Activated gamma-delta T cell treated with Interleukin-2 at 50 U/mL for 16 hours (primary cell): ENCODE measurements around the gene SATB1.

Experiments
- DNase-seq: peaks from one replicate; pipeline ENCODE4 v3.0.0-alpha.2; 2020

SATB1 gene

GRCh38 chr3:18396428-18396827, 28.7 kb downstream of the SATB1 start:
- no peak for DNase-seq

GRCh38 chr3:18394384-18394995, 30.6 kb downstream of the SATB1 start:
- no peak for DNase-seq

GRCh38 chr3:18393906-18394305, 31.2 kb downstream of the SATB1 start:
- no peak for DNase-seq

- DNase-seq, result no peak
These were observed 35.0 kb downstream of the SATB1 start for GRCh38 chr3:18390024-18390660.

- DNase-seq, result peak; percentile 20
These were observed 35.9 kb downstream of the SATB1 start for GRCh38 chr3:18389108-18389733.

GRCh38 chr3:18386274-18386890, 38.8 kb downstream of the SATB1 start:
- DNase-seq, result no peak

GRCh38 chr3:18385706-18386105, 39.4 kb downstream of the SATB1 start:
- DNase-seq, result no peak

- no peak for DNase-seq
These were observed 42.3 kb downstream of the SATB1 start for GRCh38 chr3:18382760-18383369.

- DNase-seq, result no peak
These were observed 45.5 kb downstream of the SATB1 start for GRCh38 chr3:18379647-18380046.

- DNase-seq, result no peak
These were observed 46.9 kb downstream of the SATB1 start for GRCh38 chr3:18378218-18378617.

GRCh38 chr3:18376682-18377081, 48.5 kb downstream of the SATB1 start:
- no peak for DNase-seq

- peak; percentile 30 for DNase-seq
These were observed 52.2 kb downstream of the SATB1 start for GRCh38 chr3:18372786-18373405.

GRCh38 chr3:18370672-18371071, 54.5 kb downstream of the SATB1 start:
- DNase-seq, result no peak

- no peak for DNase-seq
These were observed 55.5 kb downstream of the SATB1 start for GRCh38 chr3:18369551-18370185.

GRCh38 chr3:18366258-18366657, 58.9 kb downstream of the SATB1 start:
- no peak for DNase-seq

- no peak for DNase-seq
These were observed 61.8 kb downstream of the SATB1 start for GRCh38 chr3:18363338-18363737.

- no peak for DNase-seq
These were observed 67.4 kb downstream of the SATB1 start for GRCh38 chr3:18357747-18358146.

GRCh38 chr3:18355832-18356231, 69.3 kb downstream of the SATB1 start:
- no peak for DNase-seq

- DNase-seq, result no peak
These were observed 70.4 kb downstream of the SATB1 start for GRCh38 chr3:18354701-18355100.

GRCh38 chr3:18351823-18352744, 73.1 kb downstream of the SATB1 start:
- no peak for DNase-seq

- no peak for DNase-seq
These were observed 74.0 kb downstream of the SATB1 start for GRCh38 chr3:18351069-18351628.
